ENCODE data around the gene PHF10.

The PHF10 gene

DNA sequence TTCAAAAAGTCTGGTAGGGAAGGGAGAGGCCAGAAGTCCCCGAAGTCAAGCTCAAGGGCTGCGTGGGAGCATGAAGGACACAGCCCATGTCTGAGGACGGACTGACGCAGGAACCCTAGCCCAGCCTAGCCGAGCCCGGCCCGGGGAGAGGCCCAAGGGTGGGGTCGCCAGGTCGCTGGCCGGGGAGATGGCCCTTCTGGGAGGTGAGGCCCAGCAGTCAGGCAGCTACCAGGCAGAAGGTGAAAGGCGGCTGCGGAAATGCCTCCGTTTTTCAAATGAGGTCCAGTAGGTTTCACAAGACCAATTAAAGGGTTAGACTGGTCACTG, 67.1 kb downstream of the PHF10 start:
- no peak overlapping the region for H3K18ac ChIP-seq (ENCODE audit: low read length)
- no peak overlapping the region for H2BK5ac ChIP-seq (ENCODE audit: low read length)
- no peak overlapping the region for H2BK12ac ChIP-seq (ENCODE audit: low read length)
- no peak overlapping the region for H2AK5ac ChIP-seq (ENCODE audit: low read depth, low read length)
- peaks cover 11 to 13% of the 10 kb centered on the region in 2 donors for H3K9me3 ChIP-seq (replicated peaks in 1 of 2; ENCODE audit: control insufficient read depth in 2 of 2, insufficient read depth in 1 of 2, low read depth in 1 of 2, low read length in 2 of 2)
- H3K14ac ChIP-seq (ENCODE audit: low read length), result no peak overlapping the region
- H3K4me2 ChIP-seq (ENCODE audit: insufficient read depth, low read length, poor library complexity, severe bottlenecking), result no peak overlapping the region
- H3K27me3 ChIP-seq (ENCODE audit: control insufficient read depth in 3 of 3, insufficient read depth in 3 of 3, low read depth in 1 of 3, low read length in 3 of 3), result no peaks in the 10 kb centered on the region
- H3K79me1 ChIP-seq (ENCODE audit: low read depth, low read length), result peaks cover 4% of the 10 kb centered on the region
- no peak overlapping the region for H4K8ac ChIP-seq (ENCODE audit: low read depth, low read length)
- no peak overlapping the region for H3K4me3 ChIP-seq (ENCODE audit: low read length in 2 of 2)
- no peak overlapping the region for H3K27ac ChIP-seq (replicated peaks; ENCODE audit: low read length)
- no peak overlapping the region for H4K91ac ChIP-seq (ENCODE audit: low read depth, low read length, poor library complexity)
- H2BK15ac ChIP-seq (ENCODE audit: low read length), result no peak overlapping the region
- H3K36me3 ChIP-seq (replicated peaks in 1 of 2; ENCODE audit: control insufficient read depth in 2 of 2, insufficient read depth in 2 of 2, low read length in 2 of 2), result peaks cover 42 to 90% of the 10 kb centered on the region in 2 donors
- no peak overlapping the region for H2AFZ ChIP-seq (ENCODE audit: low read length)
- H3K4ac ChIP-seq (ENCODE audit: low read length), result no peak overlapping the region
- H3K9ac ChIP-seq (ENCODE audit: low read depth, low read length, poor library complexity), result no peak overlapping the region
- peaks cover 0 to 7% of the 10 kb centered on the region in 2 donors for H3K4me1 ChIP-seq (ENCODE audit: control insufficient read depth in 2 of 2, insufficient read depth in 1 of 2, low read depth in 1 of 2, low read length in 2 of 2)
- no peak overlapping the region for H2BK120ac ChIP-seq (ENCODE audit: low read depth, low read length)
- no peak overlapping the region for H3K23ac ChIP-seq (ENCODE audit: low read depth, low read length, poor library complexity)
- no peak for DNase-seq (ENCODE audit: low spot score)
- WGBS, 2 donors (ENCODE audit: extremely low coverage in 2 of 2, insufficient read length in 2 of 2, insufficient replicate concordance in 1 of 2), result no CpG with 5 or more reads among the region's 13 CpGs

DNA sequence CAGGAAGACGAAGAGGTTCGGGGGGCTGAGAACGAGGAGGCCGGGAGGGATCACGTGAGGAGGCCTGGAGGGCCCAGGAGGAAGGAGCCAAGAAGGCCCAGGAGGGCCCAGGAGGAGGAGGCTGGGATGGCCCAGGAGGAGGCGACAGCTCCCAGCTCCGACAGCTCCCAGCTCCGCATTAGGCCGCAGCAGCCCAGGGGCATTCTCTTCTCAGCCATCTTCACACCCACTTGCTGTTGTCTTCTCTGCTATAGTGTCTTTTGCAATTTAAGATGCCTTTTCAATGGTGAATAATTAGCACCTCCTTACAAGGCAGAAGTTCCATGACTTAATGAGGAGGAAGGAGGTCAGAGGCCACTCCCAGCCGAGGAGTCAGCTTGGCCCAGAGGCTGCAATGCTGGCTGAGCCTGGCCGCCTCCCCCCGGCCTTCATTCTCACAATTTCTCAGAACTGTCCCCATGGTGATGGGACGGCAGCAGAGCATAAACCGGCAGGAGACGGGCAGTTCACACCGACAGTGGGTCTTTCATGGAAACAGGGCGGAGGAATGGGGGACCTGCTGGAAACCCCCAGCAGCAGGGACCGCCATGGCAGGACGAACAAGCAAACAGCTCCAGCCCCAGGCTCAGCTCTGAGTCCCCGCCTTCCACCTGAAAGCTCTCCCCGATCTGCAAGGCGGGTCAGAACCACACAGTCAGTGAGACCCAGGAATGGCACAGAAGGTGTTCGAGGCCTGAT, 67.6 kb downstream of the PHF10 start:
- no peak overlapping the region for H3K14ac ChIP-seq (ENCODE audit: low read length)
- no peak overlapping the region for H2BK12ac ChIP-seq (ENCODE audit: low read length)
- H3K18ac ChIP-seq (ENCODE audit: low read length), result no peak overlapping the region
- peaks cover 4% of the 10 kb centered on the region for H3K79me1 ChIP-seq (ENCODE audit: low read depth, low read length)
- no peak overlapping the region for H3K4me2 ChIP-seq (ENCODE audit: insufficient read depth, low read length, poor library complexity, severe bottlenecking)
- no peak overlapping the region for H2BK120ac ChIP-seq (ENCODE audit: low read depth, low read length)
- no peak for DNase-seq (ENCODE audit: low spot score)
- H4K8ac ChIP-seq (ENCODE audit: low read depth, low read length), result no peak overlapping the region
- H3K4me1 ChIP-seq (ENCODE audit: control insufficient read depth in 2 of 2, insufficient read depth in 1 of 2, low read depth in 1 of 2, low read length in 2 of 2), result peaks cover 0 to 7% of the 10 kb centered on the region in 2 donors
- H2BK15ac ChIP-seq (ENCODE audit: low read length), result no peak overlapping the region
- H3K9me3 ChIP-seq (replicated peaks in 1 of 2; ENCODE audit: control insufficient read depth in 2 of 2, insufficient read depth in 1 of 2, low read depth in 1 of 2, low read length in 2 of 2), result peaks cover 11 to 13% of the 10 kb centered on the region in 2 donors
- peaks cover 42 to 89% of the 10 kb centered on the region in 2 donors for H3K36me3 ChIP-seq (replicated peaks in 1 of 2; ENCODE audit: control insufficient read depth in 2 of 2, insufficient read depth in 2 of 2, low read length in 2 of 2)
- no peaks in the 10 kb centered on the region for H3K27me3 ChIP-seq (ENCODE audit: control insufficient read depth in 3 of 3, insufficient read depth in 3 of 3, low read depth in 1 of 3, low read length in 3 of 3)
- H3K23ac ChIP-seq (ENCODE audit: low read depth, low read length, poor library complexity), result no peak overlapping the region
- H2AFZ ChIP-seq (ENCODE audit: low read length), result no peak overlapping the region
- H3K27ac ChIP-seq (replicated peaks; ENCODE audit: low read length), result no peak overlapping the region
- H2BK5ac ChIP-seq (ENCODE audit: low read length), result no peak overlapping the region
- no peak overlapping the region for H2AK5ac ChIP-seq (ENCODE audit: low read depth, low read length)
- no peak overlapping the region for H3K4me3 ChIP-seq (ENCODE audit: low read length in 2 of 2)
- no peak overlapping the region for H3K4ac ChIP-seq (ENCODE audit: low read length)
- no peak overlapping the region for H4K91ac ChIP-seq (ENCODE audit: low read depth, low read length, poor library complexity)
- WGBS, 2 donors (ENCODE audit: extremely low coverage in 2 of 2, insufficient read length in 2 of 2, insufficient replicate concordance in 1 of 2), result no CpG with 5 or more reads among the region's 23 CpGs
- H3K9ac ChIP-seq (ENCODE audit: low read depth, low read length, poor library complexity), result no peak overlapping the region

DNA sequence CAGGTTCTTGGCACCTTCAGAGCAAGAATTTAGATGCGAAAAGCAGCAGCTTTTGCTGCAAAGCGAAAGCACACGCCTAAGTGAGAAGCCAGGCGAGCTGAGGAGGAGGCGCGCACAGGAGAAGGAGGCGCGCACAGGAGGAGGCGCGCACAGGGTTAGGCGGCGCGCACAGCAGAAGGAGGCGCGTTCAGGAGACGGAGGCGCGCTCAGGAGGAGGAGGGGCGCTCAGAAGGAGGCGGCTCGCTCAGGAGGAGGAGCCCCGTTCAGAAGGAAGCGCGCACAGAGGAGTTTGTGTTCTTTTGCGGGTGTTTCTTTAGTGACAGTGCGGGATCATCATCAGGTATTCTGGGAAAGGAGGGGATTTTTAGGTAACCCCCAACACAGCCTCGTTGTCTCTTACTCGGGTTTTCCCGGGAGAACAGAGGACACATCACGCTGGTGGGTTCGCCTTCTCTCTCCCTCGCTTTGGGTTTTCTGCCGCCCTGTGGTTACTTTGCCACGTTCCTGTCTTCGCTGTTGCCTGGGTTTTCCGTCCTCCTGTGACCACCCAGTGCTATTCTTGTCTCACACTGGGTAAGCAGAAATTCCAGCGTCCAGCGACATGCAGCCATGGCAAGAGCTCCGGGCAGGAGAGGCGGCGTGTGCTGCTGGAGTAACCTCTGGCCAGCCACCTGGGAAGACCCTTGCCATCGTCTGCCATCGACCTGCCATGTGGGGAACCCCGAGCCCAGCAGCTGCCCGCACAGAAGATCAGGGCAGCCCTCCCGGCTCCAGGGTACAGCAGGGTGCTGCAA, 69.5 kb downstream of the PHF10 start:
- H3K4me2 ChIP-seq (ENCODE audit: insufficient read depth, low read length, poor library complexity, severe bottlenecking), result no peak overlapping the region
- no CpG with 5 or more reads among the region's 46 CpGs for WGBS, 2 donors (ENCODE audit: extremely low coverage in 2 of 2, insufficient read length in 2 of 2, insufficient replicate concordance in 1 of 2)
- H3K23ac ChIP-seq (ENCODE audit: low read depth, low read length, poor library complexity), result peak overlapping the region; percentile 73
- H4K91ac ChIP-seq (ENCODE audit: low read depth, low read length, poor library complexity), result no peak overlapping the region
- no peak overlapping the region for H3K14ac ChIP-seq (ENCODE audit: low read length)
- no peak overlapping the region for H2AFZ ChIP-seq (ENCODE audit: low read length)
- no peaks in the 10 kb centered on the region for H3K27me3 ChIP-seq (ENCODE audit: control insufficient read depth in 3 of 3, insufficient read depth in 3 of 3, low read depth in 1 of 3, low read length in 3 of 3)
- H2BK5ac ChIP-seq (ENCODE audit: low read length), result no peak overlapping the region
- peaks cover 0 to 7% of the 10 kb centered on the region in 2 donors for H3K4me1 ChIP-seq (ENCODE audit: control insufficient read depth in 2 of 2, insufficient read depth in 1 of 2, low read depth in 1 of 2, low read length in 2 of 2)
- H3K9ac ChIP-seq (ENCODE audit: low read depth, low read length, poor library complexity), result no peak overlapping the region
- no peak overlapping the region for H2BK120ac ChIP-seq (ENCODE audit: low read depth, low read length)
- no peak overlapping the region for H4K8ac ChIP-seq (ENCODE audit: low read depth, low read length)
- no peak for DNase-seq (ENCODE audit: low spot score)
- H3K4ac ChIP-seq (ENCODE audit: low read length), result no peak overlapping the region
- peak overlapping the region; percentile 18 for H2AK5ac ChIP-seq (ENCODE audit: low read depth, low read length)
- peaks cover 11 to 13% of the 10 kb centered on the region in 2 donors for H3K9me3 ChIP-seq (replicated peaks in 1 of 2; ENCODE audit: control insufficient read depth in 2 of 2, insufficient read depth in 1 of 2, low read depth in 1 of 2, low read length in 2 of 2)
- H2BK15ac ChIP-seq (ENCODE audit: low read length), result no peak overlapping the region
- H3K27ac ChIP-seq (replicated peaks; ENCODE audit: low read length), result no peak overlapping the region
- H3K79me1 ChIP-seq (ENCODE audit: low read depth, low read length), result peaks cover 2% of the 10 kb centered on the region
- peaks cover 37 to 78% of the 10 kb centered on the region in 2 donors for H3K36me3 ChIP-seq (replicated peaks in 1 of 2; ENCODE audit: control insufficient read depth in 2 of 2, insufficient read depth in 2 of 2, low read length in 2 of 2)
- H3K18ac ChIP-seq (ENCODE audit: low read length), result peak overlapping the region; percentile 64
- H2BK12ac ChIP-seq (ENCODE audit: low read length), result no peak overlapping the region
- H3K4me3 ChIP-seq (ENCODE audit: low read length in 2 of 2), result peak overlapping the region in 1 of 2 donors; percentile 15
